IMR-90 (cell line): Measurements from ENCODE around the gene CCNI2.

ENCODE experiments used
- BHLHE40 ChIP-seq: fragments of 150-350 bp; IDR thresholded peaks from 2 replicates; pipeline ENCODE4 v1.6.1; 2016; ENCODE audit warnings: mild to moderate bottlenecking, low read depth, low read length
- CTCF ChIP-seq: conservative IDR thresholded peaks from 2 replicates; pipeline ENCODE4 v1.5.1; 2012; ENCODE audit warnings: mild to moderate bottlenecking, low read depth, low read length, improper control_type of control experiment
- SMC3 ChIP-seq: fragments of 150-350 bp; IDR thresholded peaks from 2 replicates; pipeline ENCODE4 v1.6.1; 2016; ENCODE audit warnings: low read depth, mild to moderate bottlenecking, antibody characterized with exemption, low read length, moderate library complexity

GRCh38 chr5:132744659-132745058, 2.6 kb upstream of the CCNI2 start:
- TF ChIP-seq SMC3 (no peak), CTCF (no peak), BHLHE40 (no peak)
